DND-41 (cell line): ENCODE measurements around the gene FBXO9.
"Not testable (repeated sequence)": the region's sequence is repeated elsewhere in the genome, so short reads cannot be mapped to it uniquely, and the experiment has no call there.

Source experiments
- ATAC-seq: fragments of 200-7000 bp; cut with Tn5 transposase; 3 replicates; pipeline ENCODE4 v1.9.1; 2021; ENCODE audit warnings: low read depth; ENCODE audit not compliant: insufficient read depth
- DNase-seq: peaks from one replicate; pipeline ENCODE4 v3.0.0-alpha.2; 2020
- H2AFZ ChIP-seq: 2 replicates; pipeline ENCODE4 v1.6.0; 2012; ENCODE audit warnings: low read depth, low read length
- H3K27ac ChIP-seq: 2 replicates; pipeline ENCODE4 v1.5.1; 2012; ENCODE audit warnings: low read length, inconsistent platforms
- H3K27me3 ChIP-seq: fragments of 200-600 bp; sonication (generic); 2 replicates; pipeline ENCODE4 v1.6.0; 2012; ENCODE audit warnings: low read length, mild to moderate bottlenecking, inconsistent platforms; ENCODE audit not compliant: insufficient read depth, poor library complexity
- H3K36me3 ChIP-seq: 2 replicates; pipeline ENCODE4 v1.5.1; 2012; ENCODE audit warnings: low read length, inconsistent platforms; ENCODE audit not compliant: insufficient read depth
- H3K4me1 ChIP-seq: 2 replicates; pipeline ENCODE4 v1.5.1; 2012; ENCODE audit warnings: mild to moderate bottlenecking, low read length; ENCODE audit not compliant: insufficient read depth
- H3K4me2 ChIP-seq: 2 replicates; pipeline ENCODE4 v1.6.0; 2012; ENCODE audit warnings: mild to moderate bottlenecking, moderate library complexity, low read length, inconsistent platforms; ENCODE audit not compliant: insufficient read depth
- H3K4me3 ChIP-seq, 2 experiments: fragments of 200-600 bp in 1 of 2; shearing (Covaris generic) in 1 of 2; 2 replicates each; pipeline ENCODE4 v1.5.1; 2012 to 2016; ENCODE audit warnings: inconsistent platforms in 2 of 2, low read length in 2 of 2, mild to moderate bottlenecking in 2 of 2, low read depth in 1 of 2, moderate library complexity in 1 of 2
- H3K79me2 ChIP-seq: 2 replicates; pipeline ENCODE4 v1.6.0; 2012; ENCODE audit warnings: low read length, inconsistent platforms; ENCODE audit not compliant: insufficient read depth
- H3K9ac ChIP-seq: 2 replicates; pipeline ENCODE4 v1.6.0; 2012; ENCODE audit warnings: low read depth, mild to moderate bottlenecking, inconsistent platforms, low read length, moderate library complexity
- H3K9me3 ChIP-seq: 2 replicates; pipeline ENCODE4 v1.5.1; 2012; ENCODE audit warnings: low read length, moderate library complexity, mild to moderate bottlenecking, inconsistent platforms; ENCODE audit not compliant: insufficient read depth, severe bottlenecking
- H4K20me1 ChIP-seq: 2 replicates; pipeline ENCODE4 v1.6.0; 2012; ENCODE audit warnings: low read length; ENCODE audit not compliant: insufficient read depth
- CTCF ChIP-seq: IDR thresholded peaks from 2 replicates; pipeline ENCODE4 v1.5.1; 2012; ENCODE audit warnings: borderline replicate concordance, low read length, moderate library complexity, mild to moderate bottlenecking; ENCODE audit not compliant: poor library complexity, severe bottlenecking; ENCODE audit errors: extremely low read depth
- EZH2 ChIP-seq: IDR thresholded peaks from 3 replicates; pipeline ENCODE4 v1.6.1; 2012; ENCODE audit warnings: borderline replicate concordance, low read depth, mild to moderate bottlenecking, moderate library complexity, low read length, inconsistent platforms; ENCODE audit not compliant: severe bottlenecking

Gene FBXO9

GRCh38 chr6:53058388-53059195 is 6.6 kb upstream of the FBXO9 start:
- no peak for DNase-seq
- Histone ChIP-seq H3K36me3 (0 out of 2 replicates have a peak, but pooled peaks cover 7% of the 10 kb centered on the region), H3K4me3 (no peak overlapping the region), H3K4me2 (peak overlapping the region; percentile 84), H3K79me2 (peaks cover 66% of the 10 kb centered on the region), H3K27me3 (no peaks in the 10 kb centered on the region), H3K9ac (no peak overlapping the region; the same call in 1 of the 2 replicates), H3K27ac (no peak overlapping the region), H2AFZ (no peak overlapping the region), H4K20me1 (peaks cover 10% of the 10 kb centered on the region; the same call in 1 of the 2 replicates), H3K9me3 (no peaks in the 10 kb centered on the region), H3K4me1 (peaks cover 43% of the 10 kb centered on the region)
- no peak for ATAC-seq
- no peak for TF ChIP-seq EZH2
- no peak for TF ChIP-seq CTCF

- Histone ChIP-seq H3K9ac (peak overlapping the region; percentile 84), H3K36me3 (0 out of 2 replicates have a peak, but pooled peaks cover 7% of the 10 kb centered on the region), H3K27me3 (no peaks in the 10 kb centered on the region), H3K27ac (peak overlapping the region; percentile 35; the same call in 1 of the 2 replicates), H3K4me1 (peaks cover 51% of the 10 kb centered on the region), H3K9me3 (no peaks in the 10 kb centered on the region), H3K4me2 (peak overlapping the region; percentile 84), H2AFZ (no peak overlapping the region), H3K79me2 (peaks cover 56% of the 10 kb centered on the region), H3K4me3 (peak overlapping the region; percentile 67 to 80), H4K20me1 (peaks cover 7% of the 10 kb centered on the region; the same call in 1 of the 2 replicates)
- ATAC-seq (no peak), DNase-seq (no peak)
- TF ChIP-seq CTCF (no peak), EZH2 (no peak)
Observed at GRCh38 chr6:53059648-53060589, 5.3 kb upstream of the FBXO9 start.

DNA sequence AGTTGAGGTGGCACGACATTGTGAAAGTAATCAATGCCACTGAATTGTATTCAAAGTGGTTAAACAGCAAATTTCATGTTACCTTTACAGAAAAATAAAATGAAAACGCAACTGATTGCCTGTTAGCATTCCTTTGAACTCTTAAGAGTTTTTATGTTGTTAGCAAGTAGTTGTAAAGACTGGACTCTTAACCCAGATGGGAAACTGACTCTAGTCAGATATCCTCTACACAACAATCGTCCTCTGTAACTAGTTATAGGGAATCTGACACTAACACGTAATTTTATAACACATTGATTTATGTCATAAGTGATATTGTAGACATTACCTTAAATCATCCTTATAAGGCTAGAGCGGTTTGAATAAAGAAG is 3.0 kb upstream of the FBXO9 start:
- DNase-seq = no peak
- no peaks in the 10 kb centered on the region for H3K27me3 ChIP-seq
- H3K4me2 ChIP-seq = peak overlapping the region; percentile 84
- TF ChIP-seq EZH2 (no peak), CTCF (no peak)
- H3K79me2 ChIP-seq = peaks cover 62% of the 10 kb centered on the region
- peak overlapping the region; percentile 84 for H3K9ac ChIP-seq
- ATAC-seq = no peak
- peak overlapping the region; percentile 72 for H3K27ac ChIP-seq
- no peaks in the 10 kb centered on the region for H3K9me3 ChIP-seq
- peak overlapping the region; percentile 67 to 80; a peak in 3 of 4 replicates for H3K4me3 ChIP-seq
- peaks cover 10% of the 10 kb centered on the region; the same call in 1 of the 2 replicates for H4K20me1 ChIP-seq
- H2AFZ ChIP-seq = peak overlapping the region; percentile 86
- peaks cover 64% of the 10 kb centered on the region for H3K4me1 ChIP-seq
- peaks cover 10% of the 10 kb centered on the region; the same call in 1 of the 2 replicates for H3K36me3 ChIP-seq

- H3K27me3 ChIP-seq, DNase-seq, H3K9me3 ChIP-seq, H3K36me3 ChIP-seq, ATAC-seq: not testable (repeated sequence)
- peak overlapping the region; percentile 22; the same call in 1 of the 2 replicates for H3K9ac ChIP-seq
- peaks cover 51% of the 10 kb centered on the region for H3K4me1 ChIP-seq
- H3K27ac ChIP-seq = 0 out of 2 replicates have a peak overlapping the region, but pooled peaks have one; percentile 37
- H4K20me1 ChIP-seq = peaks cover 13% of the 10 kb centered on the region; the same call in 1 of the 2 replicates
- peak overlapping the region in 1 of 2 experiments; percentile 30; a peak in 2 of 4 replicates for H3K4me3 ChIP-seq
- H3K79me2 ChIP-seq = peaks cover 50% of the 10 kb centered on the region
- peak overlapping the region; percentile 65 for H2AFZ ChIP-seq
- peak overlapping the region; percentile 94 for H3K4me2 ChIP-seq
Observed at GRCh38 chr6:53064255-53064654, 949 bp upstream of the FBXO9 start.
